GM18868 (cell line): ENCODE measurements around the gene GABRR2.
"Not testable (repeated sequence)": the region's sequence is repeated elsewhere in the genome, so short reads cannot be mapped to it uniquely, and the experiment has no call there.

ENCODE experiments used
- ATAC-seq: cut with Tn5 transposase; IDR thresholded peaks from one replicate; pipeline ENCODE4 v1.9.1; 2021; ENCODE audit warnings: mild to moderate bottlenecking, moderate library complexity; ENCODE audit not compliant: unreplicated experiment

Gene GABRR2

DNA sequence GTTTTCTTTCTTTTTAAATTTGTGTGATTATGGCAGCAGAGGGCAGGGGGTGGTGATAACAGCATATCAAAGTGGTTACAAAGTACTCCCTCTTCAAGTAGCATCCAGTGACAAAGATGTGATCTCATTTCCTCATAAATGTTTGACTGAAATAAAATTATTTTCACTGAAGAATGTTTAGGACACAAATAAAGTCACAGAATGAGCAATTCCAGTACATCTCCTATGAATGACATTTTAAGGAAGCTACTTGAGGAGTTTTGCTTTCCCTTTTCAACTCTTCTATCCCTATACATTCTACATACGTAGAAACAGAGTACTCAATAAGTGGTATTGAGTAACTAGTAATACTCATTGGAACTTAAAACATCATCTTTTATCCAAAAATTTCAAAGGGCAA is 13.9 kb upstream of the GABRR2 start:
- ATAC-seq: no peak

DNA sequence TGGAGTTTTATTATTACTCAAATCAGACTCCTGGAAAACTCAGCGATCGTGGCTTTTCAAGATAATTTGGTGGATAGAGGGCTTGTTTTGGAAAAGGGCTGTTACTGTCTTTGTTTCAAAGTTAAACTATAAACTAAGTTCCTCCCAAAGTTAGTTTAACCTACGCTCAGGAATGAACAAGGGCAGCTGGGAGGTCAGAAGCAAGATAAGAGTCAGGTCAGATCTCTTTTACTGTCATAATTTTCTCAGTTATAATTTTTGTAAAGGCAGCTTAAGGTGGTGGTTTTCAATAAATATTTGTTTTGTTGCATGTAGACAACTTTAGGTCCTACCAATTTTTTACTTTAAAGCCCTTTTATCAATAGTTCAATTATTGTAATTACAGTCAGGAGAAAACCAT is 9.2 kb upstream of the GABRR2 start:
- no peak for ATAC-seq

DNA sequence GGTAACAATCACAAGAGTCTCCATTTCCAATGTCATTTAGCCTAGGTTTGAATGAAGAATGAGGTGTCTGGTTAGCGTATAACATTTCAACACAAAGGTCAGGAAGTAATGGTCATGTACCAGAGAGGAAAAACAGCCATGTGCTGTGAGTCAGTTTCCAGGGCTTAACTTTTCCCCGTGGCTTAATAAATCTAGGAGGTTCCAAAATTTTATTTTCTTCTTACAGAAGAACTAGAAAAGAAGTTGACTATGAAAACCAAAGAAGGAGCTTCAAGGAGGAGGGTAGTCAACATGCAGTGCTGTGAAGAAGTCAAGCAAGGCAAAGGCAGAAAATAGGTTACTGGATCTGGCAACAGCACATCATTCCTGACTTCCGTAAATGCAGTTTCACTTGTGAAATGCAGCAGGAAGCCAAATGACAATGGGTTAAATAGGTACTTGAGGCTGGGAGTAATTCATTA is 8.4 kb upstream of the GABRR2 start:
- no peak for ATAC-seq

DNA sequence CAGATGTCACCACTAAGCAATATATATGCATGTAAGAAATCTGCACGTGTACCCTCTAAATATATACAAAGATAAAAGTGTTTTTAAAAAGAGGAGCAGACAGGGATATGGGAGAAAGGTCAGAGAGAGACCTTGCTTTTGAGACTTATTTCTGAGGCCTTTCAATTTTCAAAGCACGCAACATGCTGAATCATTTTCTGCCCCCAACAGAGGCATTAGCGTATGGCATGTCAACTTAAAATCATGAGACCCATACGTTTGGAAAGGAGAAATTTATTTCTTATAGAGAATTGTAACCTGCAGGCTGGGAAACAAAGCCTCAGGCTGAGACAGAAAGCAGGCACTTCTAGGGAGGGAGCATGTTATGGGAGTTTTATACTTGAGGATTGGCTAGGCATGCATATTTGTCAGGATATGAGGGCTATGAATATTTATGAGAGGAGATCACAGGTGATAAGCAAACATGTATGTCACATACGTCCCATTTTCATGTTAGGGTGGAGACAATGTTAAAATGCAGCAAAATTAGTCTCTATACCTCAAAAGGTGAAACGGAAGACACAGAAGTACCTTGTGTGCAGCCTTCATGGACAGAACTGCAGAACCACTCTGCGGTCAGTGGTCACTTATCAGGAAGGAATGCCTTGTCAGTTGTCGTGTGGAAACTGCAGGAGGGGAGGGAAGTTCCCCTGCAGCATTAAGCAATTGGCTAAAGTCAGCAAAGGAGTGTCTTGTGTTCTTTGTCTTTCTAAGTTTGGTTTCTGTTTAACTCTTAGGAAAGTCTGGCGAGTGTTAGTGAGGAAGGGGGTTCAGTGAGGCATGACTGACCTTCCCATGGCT is 6.3 kb upstream of the GABRR2 start:
- peak; percentile 58 for ATAC-seq

DNA sequence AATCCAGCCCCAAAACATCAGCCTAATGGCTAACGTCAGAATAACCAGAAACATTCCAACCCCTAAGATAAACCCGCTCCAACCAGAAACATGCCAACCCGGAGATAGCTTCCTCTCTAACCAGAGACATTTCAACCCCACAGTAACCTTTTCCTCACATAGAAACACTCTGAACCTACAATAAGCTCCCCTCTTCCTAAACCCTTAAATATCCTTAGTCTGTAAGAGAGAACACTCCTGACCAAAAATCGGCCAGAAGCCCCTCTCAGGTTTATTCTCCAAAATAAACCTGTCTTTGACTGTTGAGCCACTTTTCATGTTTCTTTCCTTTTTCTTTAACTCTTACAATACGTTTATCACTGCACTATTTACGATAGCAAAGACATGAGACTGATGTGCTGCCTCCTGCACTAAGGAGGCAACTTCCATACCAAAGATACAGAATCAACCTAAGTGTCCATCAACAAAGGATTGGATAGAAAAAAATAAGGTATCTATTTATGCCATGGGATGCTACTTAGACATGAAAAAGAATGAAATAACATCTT is 5.0 kb upstream of the GABRR2 start:
- ATAC-seq: no peak

DNA sequence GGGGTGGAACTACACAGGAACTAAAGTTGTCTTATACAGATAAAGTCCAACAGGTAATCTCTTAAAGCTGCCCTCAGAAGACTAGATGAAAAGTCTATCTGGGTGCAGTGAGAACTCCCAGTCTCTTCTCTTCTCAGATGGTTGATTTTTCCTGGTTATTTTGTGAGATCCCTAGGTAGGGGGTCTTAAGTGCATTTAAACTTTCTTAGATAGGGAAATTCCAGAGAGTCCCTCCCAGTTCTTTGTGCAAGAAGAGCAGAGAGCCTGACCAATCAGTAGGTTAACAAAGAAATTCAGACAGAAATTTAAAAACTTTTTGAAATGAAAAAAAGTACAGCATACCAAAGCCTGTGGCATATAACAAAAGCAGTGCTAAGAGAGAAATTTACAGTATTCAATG is 2.0 kb upstream of the GABRR2 start:
- ATAC-seq: no peak

DNA sequence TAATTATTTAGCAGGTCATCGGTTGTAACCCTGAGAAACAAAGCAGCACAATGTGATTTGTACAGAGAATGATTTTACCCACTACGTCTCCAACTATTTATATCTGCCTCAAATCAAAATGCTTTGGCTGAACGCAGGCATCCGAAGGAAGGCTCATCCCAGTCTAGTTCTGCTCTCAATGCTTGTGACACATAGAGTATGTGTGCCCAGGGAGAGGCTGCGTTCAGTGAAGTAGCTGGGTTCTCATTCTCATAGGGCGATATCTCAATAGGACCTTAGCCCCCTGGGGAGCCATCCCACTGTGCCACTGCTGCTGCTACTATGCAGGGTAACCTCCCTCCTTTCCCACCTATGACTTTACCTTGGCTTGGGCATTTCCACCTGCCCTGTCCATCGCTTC is 407 bp downstream of the GABRR2 start:
- ATAC-seq: no peak

DNA sequence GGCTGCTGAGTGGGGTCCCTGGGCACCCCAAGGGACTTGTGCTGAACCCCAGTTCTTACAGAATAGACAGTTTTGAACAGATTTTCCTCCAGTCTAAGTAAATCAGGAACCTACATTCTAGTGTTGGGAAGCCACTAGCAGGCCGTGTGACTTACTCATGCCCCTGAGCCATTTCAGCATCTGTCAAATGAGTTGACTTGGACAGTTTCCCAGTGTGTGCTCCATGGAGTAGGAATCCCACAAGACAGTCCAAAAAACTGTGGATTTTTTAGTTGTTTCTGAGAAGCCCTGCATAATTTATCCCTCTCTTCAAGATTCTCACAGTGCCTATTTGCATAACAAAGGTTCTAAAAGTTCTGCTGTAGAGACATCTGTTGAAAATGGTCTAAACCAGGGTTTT is 2.1 kb downstream of the GABRR2 start:
- ATAC-seq: no peak

DNA sequence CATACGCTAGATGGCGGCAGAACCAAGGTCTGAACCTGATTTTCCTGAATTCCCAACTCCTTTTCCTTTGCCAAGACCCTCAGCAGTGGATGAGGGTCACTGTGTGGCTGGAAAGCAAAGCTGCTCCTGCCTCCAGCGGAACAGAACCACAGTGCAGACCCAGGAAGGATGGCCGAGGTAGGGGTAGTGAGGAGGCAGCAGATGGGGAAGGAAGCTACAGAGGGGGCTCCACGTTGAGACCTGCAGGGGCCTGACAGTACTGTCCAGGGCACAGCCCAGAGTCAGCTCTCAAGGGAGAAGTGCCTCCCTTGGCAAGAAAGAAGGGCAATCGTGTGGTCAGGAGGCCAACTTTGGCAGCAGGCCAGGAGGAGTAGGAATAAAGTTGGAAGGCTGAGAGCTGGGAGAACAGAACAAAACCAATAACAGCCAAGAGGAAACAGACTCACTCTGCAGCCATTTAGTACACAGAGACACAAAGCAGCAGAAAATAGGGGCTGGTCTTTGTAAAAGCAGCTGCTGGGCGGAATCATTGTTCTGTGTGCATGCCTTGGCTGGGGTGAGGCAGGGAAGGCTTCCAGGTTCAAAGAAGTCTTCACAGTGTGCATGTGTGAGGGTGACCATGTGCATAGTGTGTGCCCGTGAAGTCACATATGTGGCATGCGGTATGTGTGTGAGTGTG is 3.1 kb downstream of the GABRR2 start:
- ATAC-seq: no peak

DNA sequence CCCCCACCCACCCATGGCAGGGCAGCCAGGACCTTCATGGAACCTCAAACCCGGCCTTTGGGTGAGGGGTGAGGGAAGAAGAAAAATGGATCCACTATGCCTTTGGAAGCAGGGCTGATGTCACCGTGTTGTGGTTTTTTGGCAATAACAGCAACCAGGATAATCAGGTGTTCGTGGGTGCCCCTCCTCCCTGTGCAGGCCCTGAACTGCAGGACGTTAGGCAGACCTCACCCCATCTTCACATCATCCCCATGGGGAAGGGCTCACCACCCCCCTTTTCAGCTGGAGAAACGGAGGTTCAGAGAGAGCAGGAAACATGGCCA is 3.6 kb downstream of the GABRR2 start:
- no peak for ATAC-seq

DNA sequence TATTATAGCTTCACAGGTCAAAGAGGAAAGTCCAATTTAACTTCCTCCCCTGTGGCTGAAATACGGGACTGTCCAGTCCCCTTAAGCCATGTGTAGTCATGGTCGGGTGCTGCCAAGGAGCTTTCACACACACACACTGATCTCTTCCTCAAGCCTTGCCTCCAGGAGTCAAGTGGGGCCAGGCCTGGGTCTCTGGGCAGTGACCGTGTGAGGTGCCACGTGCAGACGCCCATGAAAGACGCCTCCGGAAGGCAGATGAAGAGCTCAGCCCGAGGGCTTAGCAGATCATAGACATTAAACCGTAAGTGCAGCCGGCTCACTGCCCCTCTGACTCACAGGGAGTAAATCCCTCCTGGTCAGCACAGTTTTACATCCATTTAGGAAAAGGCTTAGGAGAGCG is 4.2 kb downstream of the GABRR2 start:
- no peak for ATAC-seq

DNA sequence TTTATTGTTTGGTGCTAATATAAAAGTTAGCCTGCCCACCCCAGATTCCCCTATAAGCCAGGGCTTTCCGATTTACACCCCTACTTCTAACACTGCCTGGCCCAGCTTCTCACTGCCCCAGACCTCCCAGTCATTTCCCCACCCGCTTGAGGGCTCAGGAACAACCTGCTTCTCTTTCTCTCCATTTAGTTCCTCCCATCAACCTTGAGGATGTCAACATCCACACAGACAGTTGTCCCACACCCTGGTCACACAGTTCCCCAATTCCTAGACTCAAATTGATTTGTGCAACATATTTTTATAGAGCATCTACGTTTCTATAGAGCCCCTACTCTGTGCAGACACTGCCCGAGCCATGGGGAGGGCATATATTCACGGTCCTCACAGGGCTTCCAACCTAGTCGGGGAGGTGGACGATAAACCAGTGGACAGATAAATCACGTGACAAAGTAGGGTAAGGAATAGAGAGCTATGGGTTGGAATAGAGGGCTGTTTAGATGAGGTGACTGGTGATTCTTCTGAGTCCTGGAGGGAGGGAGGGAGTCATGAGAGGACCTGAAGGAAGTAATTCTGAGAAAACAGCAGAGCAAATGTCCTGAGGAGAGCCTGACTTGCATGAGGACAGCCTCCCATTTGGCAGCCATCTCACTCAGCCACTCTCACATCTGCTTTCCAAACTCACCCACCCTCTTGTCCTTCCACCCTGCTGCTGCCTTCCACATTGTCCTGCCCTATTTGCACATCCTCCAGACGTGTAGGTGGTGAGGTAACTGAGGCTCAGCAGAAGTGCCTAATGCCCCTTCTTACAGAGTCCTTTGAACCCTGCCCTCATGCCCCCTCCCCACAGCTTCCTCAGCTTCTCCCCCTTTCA is 6.3 kb downstream of the GABRR2 start:
- no peak for ATAC-seq

DNA sequence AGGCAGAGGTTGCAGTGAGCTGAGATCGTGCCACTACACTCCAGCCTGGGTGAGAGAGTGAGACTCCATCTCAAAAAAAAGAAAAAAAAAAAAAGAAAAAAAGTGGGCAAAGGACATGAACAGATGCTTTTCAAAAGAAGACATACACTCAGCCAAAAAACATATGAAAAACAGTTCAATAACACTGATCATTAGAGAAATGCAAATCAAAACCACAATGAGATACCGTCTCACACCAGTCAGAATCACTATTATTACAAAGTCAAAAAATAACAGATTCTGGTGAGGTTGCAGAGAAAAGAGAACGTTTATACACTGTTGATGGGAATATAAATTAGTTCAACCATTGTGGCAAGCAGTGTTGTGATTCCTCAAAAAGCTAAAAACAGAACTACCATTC is 10.6 kb downstream of the GABRR2 start:
- ATAC-seq: not testable (repeated sequence)

DNA sequence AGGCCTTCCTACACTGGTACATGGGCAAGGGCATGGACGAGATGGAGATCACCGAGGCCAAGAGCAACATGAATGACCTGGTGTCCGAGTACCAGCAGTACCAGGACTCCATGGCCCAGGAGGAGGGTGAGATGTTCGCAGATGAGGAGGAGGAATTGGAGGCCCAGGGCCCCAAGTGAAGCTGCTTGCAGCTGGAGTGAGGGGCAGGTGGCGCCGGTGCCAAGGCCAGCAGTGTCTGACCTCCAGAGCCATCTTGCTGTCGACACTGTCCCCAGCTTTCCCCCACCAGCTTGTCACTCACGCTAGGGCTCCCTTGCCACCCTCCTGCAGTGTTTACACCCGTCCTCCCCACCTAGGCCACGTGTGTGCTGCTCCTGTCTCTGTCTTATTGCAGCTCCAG is 12.2 kb downstream of the GABRR2 start:
- ATAC-seq: no peak

DNA sequence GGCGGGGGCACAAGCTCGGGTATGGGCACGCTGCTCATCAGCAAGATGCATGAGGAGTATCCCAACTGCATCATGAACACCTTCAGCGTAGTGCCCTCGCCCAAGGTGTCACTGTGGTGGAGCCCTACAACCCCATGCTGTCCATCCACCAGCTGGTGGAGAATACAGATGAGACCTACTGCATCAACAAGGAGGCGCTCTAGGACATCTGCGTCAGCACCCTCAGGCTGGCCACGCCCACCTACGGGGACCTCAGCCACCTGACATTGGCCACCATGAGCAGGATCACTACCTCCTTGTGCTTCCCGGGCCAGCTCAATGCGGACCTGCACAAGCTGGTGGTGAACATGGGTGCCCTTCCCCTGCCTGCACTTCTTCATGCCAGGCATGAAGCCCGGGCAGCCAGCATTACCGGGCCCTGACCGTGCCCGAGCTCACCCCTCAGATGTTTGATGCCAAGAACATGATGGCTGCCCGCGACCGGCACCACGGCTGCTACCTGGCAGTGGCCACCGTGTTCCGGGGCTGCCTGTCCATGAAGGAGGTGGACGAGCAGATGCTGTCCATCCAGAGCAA is 12.8 kb downstream of the GABRR2 start:
- no peak for ATAC-seq

DNA sequence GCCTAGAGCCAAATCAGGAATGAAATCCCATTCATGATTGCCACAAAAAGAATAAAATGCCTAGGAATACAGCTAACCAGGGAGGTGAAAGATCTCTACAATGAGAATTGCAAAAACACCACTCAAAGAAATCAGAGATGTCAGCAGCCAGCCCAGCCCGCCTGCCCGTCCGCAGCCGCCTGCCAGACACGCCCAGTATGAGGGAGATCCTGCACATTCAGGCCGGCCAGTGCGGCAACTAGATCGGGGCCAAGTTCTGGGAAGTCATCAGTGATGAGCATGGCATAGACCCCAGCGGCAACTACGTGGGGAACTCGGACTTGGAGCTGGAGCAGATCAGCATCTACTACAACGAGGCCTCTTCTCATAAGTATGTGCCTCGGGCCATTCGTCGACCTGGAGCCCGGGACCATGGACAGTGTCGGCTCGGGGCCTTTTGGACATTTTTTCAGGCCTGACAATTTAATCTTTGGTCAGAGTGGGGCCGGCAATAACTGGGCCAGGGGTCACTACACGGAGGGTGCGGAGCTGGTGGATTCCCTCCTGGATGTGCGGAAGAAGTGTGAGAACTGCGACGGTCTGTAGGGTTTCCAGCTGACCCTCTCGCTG is 13.4 kb downstream of the GABRR2 start:
- ATAC-seq: no peak

DNA sequence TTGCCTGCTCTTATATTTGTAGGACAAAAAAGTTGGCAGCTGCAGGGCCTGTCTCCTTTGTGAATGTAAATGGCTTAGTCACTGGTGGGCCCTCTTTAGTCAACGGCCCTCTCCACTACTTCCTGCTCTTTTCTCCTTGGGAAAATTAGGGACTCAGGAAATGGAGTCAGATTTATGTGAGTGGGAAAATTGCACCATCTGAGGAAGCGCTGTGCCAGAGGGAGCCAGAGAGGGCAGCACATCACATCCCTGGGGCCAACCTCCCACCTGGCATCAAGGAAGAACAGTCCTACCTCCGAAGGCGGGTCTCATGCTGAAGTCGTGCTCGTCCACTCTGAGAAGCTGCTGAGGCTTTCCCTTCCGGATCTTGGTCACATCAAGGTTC is 15.6 kb downstream of the GABRR2 start:
- ATAC-seq: no peak

DNA sequence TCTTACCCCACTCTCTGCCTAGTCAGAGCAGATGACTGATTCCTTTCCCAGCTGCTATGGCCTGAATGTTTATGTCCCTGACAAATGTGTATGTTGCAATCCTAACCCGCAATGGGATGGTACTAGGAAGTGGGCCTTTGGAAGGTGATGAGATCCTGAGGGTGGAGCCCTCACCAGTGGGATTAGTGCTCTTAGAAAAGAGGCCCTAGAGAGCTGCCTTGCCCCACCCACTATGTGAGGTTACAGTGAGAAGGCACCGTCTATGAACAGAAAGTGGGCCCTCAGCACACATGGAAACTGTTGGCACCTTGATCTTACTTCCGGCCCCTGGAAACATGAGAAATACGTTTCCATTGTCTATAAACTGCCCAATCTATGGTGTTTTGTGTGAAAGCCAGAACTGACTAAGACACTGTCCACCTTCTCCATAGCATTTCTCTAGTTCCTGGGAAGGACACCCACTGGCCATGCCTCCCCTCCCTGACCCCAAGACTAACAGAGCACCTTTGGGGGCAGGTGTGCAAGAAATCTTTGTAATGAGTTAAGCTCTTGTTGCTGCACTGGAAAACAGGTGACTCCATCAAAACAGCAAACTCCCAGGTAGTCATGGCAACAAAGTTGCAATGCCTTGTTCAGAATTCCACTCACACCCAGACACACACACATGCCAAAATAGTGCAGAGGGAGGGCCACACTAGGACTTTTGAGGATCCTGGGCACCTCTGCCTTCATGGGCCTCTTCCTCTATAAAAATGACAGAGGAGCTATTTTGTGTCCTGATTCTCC is 16.2 kb downstream of the GABRR2 start:
- no peak for ATAC-seq

DNA sequence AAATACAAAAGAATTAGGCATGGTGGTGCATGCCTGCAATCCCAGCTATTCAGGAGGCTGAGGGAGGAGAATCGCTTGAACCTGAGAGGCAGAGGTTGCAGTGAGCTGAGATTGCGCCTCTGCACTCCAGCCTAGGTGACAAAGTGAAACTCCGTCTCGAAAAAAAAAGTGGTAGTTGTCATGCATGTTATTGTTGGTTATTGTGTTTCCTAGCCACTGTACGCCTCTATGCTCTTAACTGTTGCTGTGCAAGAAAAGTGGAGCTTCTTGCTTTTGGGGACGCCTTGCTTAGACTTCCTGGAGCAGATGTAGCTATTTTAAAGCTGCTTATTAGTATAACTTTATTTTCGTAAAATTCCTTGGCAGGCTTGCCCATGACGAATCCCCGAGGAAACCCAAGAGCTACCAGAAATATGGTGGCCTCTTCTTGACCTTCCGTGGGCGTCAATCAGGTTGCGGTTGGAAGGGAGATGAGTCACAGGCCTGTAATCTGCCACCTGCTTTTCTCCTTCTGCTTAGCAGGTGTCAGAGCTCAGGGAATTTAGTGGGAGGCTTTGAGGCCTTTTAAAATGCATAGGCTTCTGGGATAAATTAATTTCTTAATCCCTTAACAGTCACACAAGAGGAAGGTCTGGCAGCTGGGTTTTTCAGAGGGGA is 17.3 kb downstream of the GABRR2 start:
- ATAC-seq: peak; percentile 91
